HepG2 (cell line): ENCODE data around the gene TMEM139. TPM values are rescaled to one million over a fixed set of nuclear protein-coding genes. Genes with fewer than 3 reads are reported as not detected.

Source experiments
- ADNP ChIP-seq: sonication (generic); formaldehyde crosslinking; IDR thresholded peaks from 2 replicates; pipeline ENCODE4 v1.4.0; 2020; ENCODE audit warnings: missing genetic modification reagents
- BCL6 ChIP-seq: IDR thresholded peaks from 2 replicates; pipeline ENCODE4 v1.6.1; 2016; ENCODE audit warnings: missing genetic modification reagents, missing compliant biosample characterization
- CREB1 ChIP-seq, 2 experiments: fragments of 450-650 bp in 1 of 2; IDR thresholded peaks; 2 replicates each; pipeline ENCODE4 v1.6.1; 2016 to 2017; ENCODE audit warnings: control low read depth in 1 of 2, mild to moderate bottlenecking in 1 of 2, missing compliant biosample characterization in 1 of 2, missing genetic modification characterization in 1 of 2
- CTCF ChIP-seq: sonication (generic); formaldehyde crosslinking; IDR thresholded peaks from 2 replicates; pipeline ENCODE4 v1.5.0; 2020; ENCODE audit warnings: mild to moderate bottlenecking, missing genetic modification reagents, moderate library complexity
- EZH2 ChIP-seq: conservative IDR thresholded peaks from 2 replicates; pipeline ENCODE4 v1.6.1; 2012; ENCODE audit warnings: mild to moderate bottlenecking, low read depth, low read length, moderate library complexity
- FOXK1 ChIP-seq: sonication (generic); formaldehyde crosslinking; IDR thresholded peaks from 2 replicates; pipeline ENCODE4 v1.4.0; 2020; ENCODE audit warnings: low read depth, missing genetic modification reagents, borderline replicate concordance
- GPN1 ChIP-seq: sonication (generic); formaldehyde crosslinking; IDR thresholded peaks from 2 replicates; pipeline ENCODE4 v1.5.1; 2020; ENCODE audit warnings: missing genetic modification reagents, borderline replicate concordance
- IRF1 ChIP-seq: sonication (generic); formaldehyde crosslinking; IDR thresholded peaks from 2 replicates; pipeline ENCODE4 v1.4.0; 2020; ENCODE audit warnings: low read depth, mild to moderate bottlenecking, missing genetic modification reagents
- SCMH1 ChIP-seq: sonication (generic); formaldehyde crosslinking; IDR thresholded peaks from 2 replicates; pipeline ENCODE4 v1.9.0; 2021; ENCODE audit warnings: missing genetic modification reagents, mild to moderate bottlenecking, borderline replicate concordance
- SNAPC2 ChIP-seq: sonication (generic); formaldehyde crosslinking; IDR thresholded peaks from 2 replicates; pipeline ENCODE4 v1.8.1; 2022; ENCODE audit warnings: mild to moderate bottlenecking, missing genetic modification reagents
- SNRNP70 ChIP-seq: fragments of 200-400 bp; formaldehyde crosslinking; IDR thresholded peaks from 2 replicates; pipeline ENCODE4 v1.6.1; 2017; ENCODE audit warnings: mild to moderate bottlenecking, low read depth, low read length, moderate library complexity
- SP2 ChIP-seq: sonication (generic); formaldehyde crosslinking; IDR thresholded peaks from 2 replicates; pipeline ENCODE4 v1.5.1; 2020; ENCODE audit warnings: mild to moderate bottlenecking, missing genetic modification reagents
- TCF12 ChIP-seq, 2 experiments: fragments of 450-650 bp in 1 of 2; sonication (generic) in 1 of 2; formaldehyde crosslinking in 1 of 2; IDR thresholded peaks; 2 replicates each; pipeline versions ENCODE4 v1.6.1 to v1.8.0; 2017 to 2022; ENCODE audit warnings: antibody characterized with exemption in 1 of 2, mild to moderate bottlenecking in 1 of 2, missing genetic modification reagents in 1 of 2, moderate library complexity in 1 of 2
- ZNF367 ChIP-seq: sonication (generic); formaldehyde crosslinking; IDR thresholded peaks from 2 replicates; pipeline ENCODE4 v1.4.0; 2020; ENCODE audit warnings: missing genetic modification reagents, borderline replicate concordance
- ZNF772 ChIP-seq: sonication (generic); formaldehyde crosslinking; IDR thresholded peaks from 2 replicates; pipeline ENCODE4 v1.5.0; 2020; ENCODE audit warnings: mild to moderate bottlenecking, missing genetic modification reagents
- ZSCAN9 ChIP-seq: IDR thresholded peaks from 2 replicates; pipeline ENCODE4 v1.6.1; 2016; ENCODE audit warnings: borderline replicate concordance
- ZZZ3 ChIP-seq: sonication (generic); formaldehyde crosslinking; IDR thresholded peaks from 2 replicates; pipeline ENCODE4 v1.4.0; 2020; ENCODE audit warnings: missing genetic modification reagents, mild to moderate bottlenecking, borderline replicate concordance
- polyA plus RNA-seq, 8 experiments: library from polyadenylated mRNA; depleted of rRNA in 3 of 8; stranded (reverse) in 7 of 8; unstranded in 1 of 8; fragments of >200 nt; fragmentation: Illumina TruSeq in 4 of 8; extraction: Trizol in 4 of 8; gene quantifications; 2 replicates each; pipeline versions ENCODE4 v1.2.1 to v1.2.3, GENCODE V29; 2011 to 2016; ENCODE audit warnings: low read depth in 4 of 8, missing spikeins in 1 of 8, mixed read lengths in 1 of 8; ENCODE audit not compliant: insufficient read depth in 1 of 8
- total RNA-seq, 5 experiments: library from RNA; depleted of rRNA; stranded (reverse); fragments of >200 nt; fragmentation: Illumina TruSeq; extraction: Trizol; gene quantifications; 2 replicates each; pipeline ENCODE4 v1.2.3, GENCODE V29; 2016; ENCODE audit warnings: low read depth in 1 of 5
- TF ChIP-seq, protein P1 (sequence below), 2 experiments: sonication (generic) in 1 of 2; formaldehyde crosslinking in 1 of 2; IDR thresholded peaks; 2 replicates each; pipeline versions ENCODE4 v1.5.1 to v1.6.1; 2011 to 2020; ENCODE audit warnings: borderline replicate concordance in 1 of 2, low read depth in 1 of 2, low read length in 1 of 2, mild to moderate bottlenecking in 1 of 2, missing genetic modification reagents in 1 of 2, moderate library complexity in 1 of 2
- TF ChIP-seq, protein P2 (sequence below): sonication (generic); formaldehyde crosslinking; conservative IDR thresholded peaks from 2 replicates; pipeline ENCODE4 v1.4.0; 2020; ENCODE audit warnings: mild to moderate bottlenecking, missing genetic modification reagents, moderate library complexity

The TMEM139 gene
- total and polyA plus RNA-seq, 2 of the 13 experiments (the other 11 are each of a cell fraction or from before 2014, with no cell fraction given) = 7.9 to 14.0 TPM

DNA sequence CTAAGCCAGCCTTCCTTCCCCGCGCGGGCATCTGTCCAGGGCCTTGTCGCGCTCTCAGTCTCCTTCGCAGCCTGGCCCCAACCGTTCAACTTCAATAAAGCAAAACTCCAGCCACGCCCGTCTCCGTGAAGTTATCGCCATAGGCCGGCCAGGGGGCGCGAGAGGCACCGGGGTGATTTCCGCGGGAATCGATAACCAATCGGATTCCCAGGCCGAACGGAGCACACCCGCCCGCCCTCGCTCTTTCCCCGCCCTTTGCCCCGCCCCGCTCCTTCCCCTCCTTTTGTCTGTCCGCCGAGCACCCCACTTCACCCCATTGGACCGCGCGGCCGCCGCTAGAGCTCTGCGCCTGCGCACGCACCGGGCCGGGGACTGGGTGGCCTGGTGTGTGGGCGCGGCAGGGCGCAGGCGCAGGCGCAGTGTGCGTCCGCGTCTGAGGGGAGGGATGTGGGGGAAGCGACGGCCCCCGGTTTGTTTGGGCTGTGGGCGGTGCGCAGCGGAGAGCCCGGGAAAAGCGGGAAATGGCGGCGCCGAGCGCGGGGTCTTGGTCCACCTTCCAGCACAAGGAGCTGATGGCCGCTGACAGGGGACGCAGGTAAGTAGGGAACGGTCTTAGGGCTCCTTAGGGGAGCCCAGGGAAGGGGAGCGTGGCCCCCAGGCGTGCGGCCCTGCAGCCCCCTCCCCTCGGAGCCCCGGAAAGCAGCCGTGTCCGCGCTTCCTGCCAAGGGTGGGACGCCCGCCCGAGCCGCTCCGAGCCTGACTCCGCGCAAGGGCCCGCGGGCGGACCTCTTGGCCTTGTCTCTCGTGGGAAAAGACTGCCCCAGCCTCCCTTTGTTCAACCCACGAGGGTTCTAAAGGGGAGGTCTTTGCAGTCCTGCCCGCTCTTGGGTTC lies 3.4 kb downstream of the TMEM139 start, which contains the start of gene CASP2 (continued):
- TF ChIP-seq CTCF (CRISPR knock-in tag) (peak; percentile 50), ZNF772 (CRISPR knock-in tag) (peak; percentile 70), GPN1 (CRISPR knock-in tag) (no peak), IRF1 (CRISPR knock-in tag) (no peak), ZZZ3 (CRISPR knock-in tag) (no peak), ADNP (no peak), TCF12 (IDR thresholded peaks at IDR 0.05) (no peak), TCF12 (CRISPR knock-in tag; IDR thresholded peaks at IDR 0.05) (0 out of 2 replicates have a peak, but pooled peaks have one; percentile 63), BCL6 (0 out of 2 replicates have a peak, but pooled peaks have one; percentile 12), SNRNP70 (no peak), ZSCAN9 (CRISPR knock-in tag) (no peak), SCMH1 (no peak), CREB1 (IDR thresholded peaks at IDR 0.05) (0 out of 2 replicates have a peak, but pooled peaks have one; percentile 3), CREB1 (CRISPR knock-in tag; IDR thresholded peaks at IDR 0.05) (no peak), SP2 (CRISPR knock-in tag) (peak; percentile 53), FOXK1 (CRISPR knock-in tag) (no peak; the same call in 1 of the 2 replicates), EZH2 (no peak), ZNF367 (CRISPR knock-in tag) (no peak), SNAPC2 (no peak)
- TF ChIP-seq, protein P1, sequence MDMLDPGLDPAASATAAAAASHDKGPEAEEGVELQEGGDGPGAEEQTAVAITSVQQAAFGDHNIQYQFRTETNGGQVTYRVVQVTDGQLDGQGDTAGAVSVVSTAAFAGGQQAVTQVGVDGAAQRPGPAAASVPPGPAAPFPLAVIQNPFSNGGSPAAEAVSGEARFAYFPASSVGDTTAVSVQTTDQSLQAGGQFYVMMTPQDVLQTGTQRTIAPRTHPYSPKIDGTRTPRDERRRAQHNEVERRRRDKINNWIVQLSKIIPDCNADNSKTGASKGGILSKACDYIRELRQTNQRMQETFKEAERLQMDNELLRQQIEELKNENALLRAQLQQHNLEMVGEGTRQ (IDR thresholded peaks at IDR 0.05; ENCODE audit: low read depth, low read length) = no peak
- TF ChIP-seq, protein P1 (CRISPR knock-in tag; IDR thresholded peaks at IDR 0.05; ENCODE audit: borderline replicate concordance) = peak; percentile 14; the same call in 1 of the 2 replicates
- TF ChIP-seq, protein P2, sequence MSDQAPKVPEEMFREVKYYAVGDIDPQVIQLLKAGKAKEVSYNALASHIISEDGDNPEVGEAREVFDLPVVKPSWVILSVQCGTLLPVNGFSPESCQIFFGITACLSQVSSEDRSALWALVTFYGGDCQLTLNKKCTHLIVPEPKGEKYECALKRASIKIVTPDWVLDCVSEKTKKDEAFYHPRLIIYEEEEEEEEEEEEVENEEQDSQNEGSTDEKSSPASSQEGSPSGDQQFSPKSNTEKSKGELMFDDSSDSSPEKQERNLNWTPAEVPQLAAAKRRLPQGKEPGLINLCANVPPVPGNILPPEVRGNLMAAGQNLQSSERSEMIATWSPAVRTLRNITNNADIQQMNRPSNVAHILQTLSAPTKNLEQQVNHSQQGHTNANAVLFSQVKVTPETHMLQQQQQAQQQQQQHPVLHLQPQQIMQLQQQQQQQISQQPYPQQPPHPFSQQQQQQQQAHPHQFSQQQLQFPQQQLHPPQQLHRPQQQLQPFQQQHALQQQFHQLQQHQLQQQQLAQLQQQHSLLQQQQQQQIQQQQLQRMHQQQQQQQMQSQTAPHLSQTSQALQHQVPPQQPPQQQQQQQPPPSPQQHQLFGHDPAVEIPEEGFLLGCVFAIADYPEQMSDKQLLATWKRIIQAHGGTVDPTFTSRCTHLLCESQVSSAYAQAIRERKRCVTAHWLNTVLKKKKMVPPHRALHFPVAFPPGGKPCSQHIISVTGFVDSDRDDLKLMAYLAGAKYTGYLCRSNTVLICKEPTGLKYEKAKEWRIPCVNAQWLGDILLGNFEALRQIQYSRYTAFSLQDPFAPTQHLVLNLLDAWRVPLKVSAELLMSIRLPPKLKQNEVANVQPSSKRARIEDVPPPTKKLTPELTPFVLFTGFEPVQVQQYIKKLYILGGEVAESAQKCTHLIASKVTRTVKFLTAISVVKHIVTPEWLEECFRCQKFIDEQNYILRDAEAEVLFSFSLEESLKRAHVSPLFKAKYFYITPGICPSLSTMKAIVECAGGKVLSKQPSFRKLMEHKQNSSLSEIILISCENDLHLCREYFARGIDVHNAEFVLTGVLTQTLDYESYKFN (CRISPR knock-in tag) = peak; percentile 32
